Astrocyte of the cerebellum (primary cell): ENCODE data around the gene TK1.

Experiments
- DNase-seq: peaks from one replicate; pipeline ENCODE4 v3.0.0-alpha.2; 2011; ENCODE audit warnings: low read depth
- H3K4me3 ChIP-seq: 2 replicates; pipeline ENCODE4 v1.5.1; 2011; ENCODE audit warnings: mild to moderate bottlenecking, low read depth, low read length, moderate library complexity
- in situ Hi-C: cut with HindIII; loops from 2 replicates; pipeline ENCODE4 v1.10.0; 2017; ENCODE audit warnings: low sequenced_read_pairs
- TF ChIP-seq, protein P1 (sequence below): IDR thresholded peaks from 2 replicates; pipeline ENCODE4 v1.5.1; 2012; ENCODE audit warnings: low read length, low read depth, moderate library complexity, mild to moderate bottlenecking; ENCODE audit errors: missing control alignments

Gene TK1

DNA sequence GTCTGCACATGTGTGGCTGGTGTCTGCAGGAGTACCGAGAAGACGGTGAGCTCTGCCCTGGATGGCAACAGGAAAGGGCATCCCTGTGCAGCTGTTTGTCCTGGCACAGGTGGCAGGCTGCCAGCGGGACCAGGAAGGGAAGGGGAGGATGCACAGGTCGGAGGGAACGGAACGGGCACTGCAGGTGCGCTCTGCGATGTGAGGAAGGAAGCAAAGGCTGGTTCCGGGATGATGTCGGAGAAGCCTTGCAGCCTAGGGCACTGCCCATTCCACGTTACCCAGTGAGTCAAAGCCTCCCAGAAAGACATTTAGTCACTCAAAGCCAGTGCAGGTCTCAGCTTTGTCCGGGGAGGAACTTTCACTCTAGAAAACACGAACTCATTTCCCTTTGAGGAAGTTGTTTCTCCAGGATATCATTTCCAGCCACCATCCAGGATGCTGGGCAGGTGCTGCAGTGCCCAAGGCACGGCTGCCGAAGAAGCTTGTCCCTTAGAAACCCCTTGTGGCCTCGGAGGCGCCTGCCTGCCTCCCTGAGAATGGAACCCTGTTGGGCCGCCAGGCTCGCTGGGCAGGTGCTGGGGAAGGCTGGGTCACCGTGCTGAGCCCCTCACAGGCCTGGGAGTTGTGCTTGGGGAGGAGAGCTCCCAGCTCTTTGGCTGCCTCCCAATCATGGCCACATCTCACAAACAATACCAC, 40.1 kb upstream of the TK1 start:
- in situ Hi-C loops: no loop called here
- TF ChIP-seq, protein P1, sequence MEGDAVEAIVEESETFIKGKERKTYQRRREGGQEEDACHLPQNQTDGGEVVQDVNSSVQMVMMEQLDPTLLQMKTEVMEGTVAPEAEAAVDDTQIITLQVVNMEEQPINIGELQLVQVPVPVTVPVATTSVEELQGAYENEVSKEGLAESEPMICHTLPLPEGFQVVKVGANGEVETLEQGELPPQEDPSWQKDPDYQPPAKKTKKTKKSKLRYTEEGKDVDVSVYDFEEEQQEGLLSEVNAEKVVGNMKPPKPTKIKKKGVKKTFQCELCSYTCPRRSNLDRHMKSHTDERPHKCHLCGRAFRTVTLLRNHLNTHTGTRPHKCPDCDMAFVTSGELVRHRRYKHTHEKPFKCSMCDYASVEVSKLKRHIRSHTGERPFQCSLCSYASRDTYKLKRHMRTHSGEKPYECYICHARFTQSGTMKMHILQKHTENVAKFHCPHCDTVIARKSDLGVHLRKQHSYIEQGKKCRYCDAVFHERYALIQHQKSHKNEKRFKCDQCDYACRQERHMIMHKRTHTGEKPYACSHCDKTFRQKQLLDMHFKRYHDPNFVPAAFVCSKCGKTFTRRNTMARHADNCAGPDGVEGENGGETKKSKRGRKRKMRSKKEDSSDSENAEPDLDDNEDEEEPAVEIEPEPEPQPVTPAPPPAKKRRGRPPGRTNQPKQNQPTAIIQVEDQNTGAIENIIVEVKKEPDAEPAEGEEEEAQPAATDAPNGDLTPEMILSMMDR: no peak
- no peak for DNase-seq
- no peak overlapping the region for H3K4me3 ChIP-seq

DNA sequence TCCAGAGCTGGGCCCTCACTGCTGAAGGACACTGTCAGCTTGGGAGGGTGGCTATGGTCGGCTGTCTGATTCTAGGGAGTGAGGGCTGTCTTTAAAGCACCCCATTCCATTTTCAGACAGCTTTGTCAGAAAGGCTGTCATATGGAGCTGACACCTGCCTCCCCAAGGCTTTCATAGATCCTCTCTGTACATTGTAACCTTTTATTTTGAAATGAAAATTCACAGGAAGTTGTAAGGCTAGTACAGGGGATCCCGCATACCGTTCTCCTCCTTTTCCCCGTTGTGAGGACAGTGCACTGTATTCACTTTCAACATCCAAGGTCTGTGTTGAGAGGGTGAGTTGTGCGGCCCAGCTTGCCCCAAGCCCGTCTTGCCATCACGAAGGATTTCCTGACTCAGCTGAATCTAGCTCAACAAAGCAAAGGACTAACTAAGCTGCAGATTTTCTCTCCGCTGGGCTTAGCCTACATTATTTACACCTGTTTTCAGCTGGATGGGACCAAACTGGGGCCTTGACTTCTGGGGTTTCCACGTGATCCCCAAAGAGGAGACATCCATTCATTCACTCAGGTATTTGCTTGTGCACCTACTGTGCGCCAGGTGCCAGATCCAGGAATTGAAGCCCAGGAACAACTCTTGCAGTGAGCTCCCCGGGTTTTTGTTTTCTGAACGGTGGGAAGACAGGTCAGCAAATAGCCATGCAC, 39.4 kb upstream of the TK1 start:
- in situ Hi-C loops: no loop called here

DNA sequence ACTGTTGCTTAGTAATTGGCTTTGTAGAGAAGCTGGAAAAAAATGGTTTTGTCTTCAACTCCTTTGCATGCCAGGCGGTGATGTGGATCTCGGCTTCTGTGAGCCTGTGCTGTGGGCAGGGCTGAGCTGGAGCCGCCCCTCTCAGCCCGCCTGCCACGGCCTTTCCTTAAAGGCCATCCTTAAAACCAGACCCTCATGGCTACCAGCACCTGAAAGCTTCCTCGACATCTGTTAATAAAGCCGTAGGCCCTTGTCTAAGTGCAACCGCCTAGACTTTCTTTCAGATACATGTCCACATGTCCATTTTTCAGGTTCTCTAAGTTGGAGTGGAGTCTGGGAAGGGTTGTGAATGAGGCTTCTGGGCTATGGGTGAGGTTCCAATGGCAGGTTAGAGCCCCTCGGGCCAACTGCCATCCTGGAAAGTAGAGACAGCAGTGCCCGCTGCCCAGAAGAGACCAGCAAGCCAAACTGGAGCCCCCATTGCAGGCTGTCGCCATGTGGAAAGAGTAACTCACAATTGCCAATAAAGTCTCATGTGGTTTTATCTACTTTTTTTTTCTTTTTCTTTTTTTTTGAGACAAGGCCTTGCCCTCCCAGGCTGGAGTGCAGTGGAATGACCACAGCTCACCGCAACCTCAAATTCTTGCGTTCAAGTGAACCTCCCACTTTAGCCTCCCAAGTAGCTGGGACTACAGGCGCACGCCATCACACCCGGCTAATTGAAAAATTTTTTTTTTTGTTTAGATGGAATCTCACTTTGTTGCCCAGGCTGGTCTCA, 38.4 kb upstream of the TK1 start:
- TF ChIP-seq, protein P1: no peak
- no peak for DNase-seq
- in situ Hi-C loops: no loop called here

More for the DNA sequence above, 39.4 kb upstream of the TK1 start:
- H3K4me3 ChIP-seq: no peak overlapping the region
- TF ChIP-seq, protein P1: no peak
- DNase-seq: no peak

DNA sequence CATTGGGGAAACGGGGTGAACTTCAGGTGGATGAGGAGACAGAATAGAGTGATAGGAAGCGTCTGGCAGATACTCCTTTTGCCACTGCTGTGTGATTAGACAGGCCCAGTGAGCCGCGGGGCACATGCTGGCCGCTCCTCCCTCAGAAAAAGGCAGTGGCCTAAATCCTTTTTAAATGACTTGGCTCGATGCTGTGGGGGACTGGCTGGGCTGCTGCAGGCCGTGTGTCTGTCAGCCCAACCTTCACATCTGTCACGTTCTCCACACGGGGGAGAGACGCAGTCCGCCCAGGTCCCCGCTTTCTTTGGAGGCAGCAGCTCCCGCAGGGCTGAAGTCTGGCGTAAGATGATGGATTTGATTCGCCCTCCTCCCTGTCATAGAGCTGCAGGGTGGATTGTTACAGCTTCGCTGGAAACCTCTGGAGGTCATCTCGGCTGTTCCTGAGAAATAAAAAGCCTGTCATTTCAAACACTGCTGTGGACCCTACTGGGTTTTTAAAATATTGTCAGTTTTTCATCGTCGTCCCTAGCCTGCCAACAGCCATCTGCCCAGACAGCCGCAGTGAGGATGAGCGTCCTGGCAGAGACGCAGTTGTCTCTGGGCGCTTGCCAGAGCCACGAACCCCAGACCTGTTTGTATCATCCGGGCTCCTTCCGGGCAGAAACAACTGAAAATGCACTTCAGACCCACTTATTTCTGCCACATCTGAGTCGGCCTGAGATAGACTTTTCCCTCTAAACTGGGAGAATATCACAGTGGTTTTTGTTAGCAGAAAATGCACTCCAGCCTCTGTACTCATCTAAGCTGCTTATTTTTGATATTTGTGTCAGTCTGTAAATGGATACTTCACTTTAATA, 37.6 kb upstream of the TK1 start:
- no peak for DNase-seq
- in situ Hi-C loops: no loop called here
- no peak overlapping the region for H3K4me3 ChIP-seq
- TF ChIP-seq, protein P1: no peak

More for the DNA sequence above, 38.4 kb upstream of the TK1 start:
- H3K4me3 ChIP-seq: no peak overlapping the region

DNA sequence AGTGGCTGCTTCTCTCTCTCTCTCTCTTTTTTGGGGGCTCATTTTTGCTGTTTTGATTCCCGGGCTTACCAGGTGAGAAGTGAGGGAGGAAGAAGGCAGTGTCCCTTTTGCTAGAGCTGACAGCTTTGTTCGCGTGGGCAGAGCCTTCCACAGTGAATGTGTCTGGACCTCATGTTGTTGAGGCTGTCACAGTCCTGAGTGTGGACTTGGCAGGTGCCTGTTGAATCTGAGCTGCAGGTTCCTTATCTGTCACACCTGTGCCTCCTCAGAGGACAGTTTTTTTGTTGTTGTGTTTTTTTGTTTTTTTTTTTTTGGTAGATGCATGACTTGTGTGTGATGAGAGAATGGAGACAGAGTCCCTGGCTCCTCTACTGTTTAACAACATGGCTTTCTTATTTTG, 36.9 kb upstream of the TK1 start:
- TF ChIP-seq, protein P1: no peak
- in situ Hi-C loops: no loop called here
- no peak overlapping the region for H3K4me3 ChIP-seq
- DNase-seq: no peak

DNA sequence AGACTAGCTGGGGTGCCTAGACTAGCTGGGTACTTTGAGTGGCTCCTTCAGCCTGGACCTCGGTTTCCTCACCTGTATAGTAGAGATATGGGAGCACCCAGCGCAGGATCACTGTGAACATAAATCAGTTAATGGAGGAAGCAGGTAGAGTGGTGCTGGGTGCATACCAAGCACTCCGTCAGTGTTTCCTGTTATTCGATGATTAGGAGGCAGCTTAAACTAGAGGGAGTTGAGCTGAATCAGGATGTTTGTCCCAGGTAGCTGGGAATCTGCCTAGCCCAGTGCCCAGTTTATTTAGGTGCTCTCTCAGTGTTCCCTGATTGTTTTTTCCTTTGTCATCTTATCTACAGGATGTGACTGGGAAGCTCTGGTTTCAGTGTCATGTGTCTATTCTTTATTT, 36.2 kb upstream of the TK1 start:
- TF ChIP-seq, protein P1: no peak
- no peak for DNase-seq
- no peak overlapping the region for H3K4me3 ChIP-seq
- in situ Hi-C loops: no loop called here
